ENCODE results near the gene TRANK1.

The TRANK1 gene

GRCh38 chr3:36786921-36787890, 157.6 kb downstream of the TRANK1 start:
- DNase-seq: no peak

- no peak for DNase-seq
These were observed 160.7 kb downstream of the TRANK1 start for GRCh38 chr3:36784138-36784635.

- no peak for DNase-seq
These were observed 167.2 kb downstream of the TRANK1 start for GRCh38 chr3:36777424-36778218.
